ENCODE results near the gene ERAP2.
A peak's percentile ranks its signal among the peaks of the same experiment; 100 is the strongest.

Gene ERAP2

DNA sequence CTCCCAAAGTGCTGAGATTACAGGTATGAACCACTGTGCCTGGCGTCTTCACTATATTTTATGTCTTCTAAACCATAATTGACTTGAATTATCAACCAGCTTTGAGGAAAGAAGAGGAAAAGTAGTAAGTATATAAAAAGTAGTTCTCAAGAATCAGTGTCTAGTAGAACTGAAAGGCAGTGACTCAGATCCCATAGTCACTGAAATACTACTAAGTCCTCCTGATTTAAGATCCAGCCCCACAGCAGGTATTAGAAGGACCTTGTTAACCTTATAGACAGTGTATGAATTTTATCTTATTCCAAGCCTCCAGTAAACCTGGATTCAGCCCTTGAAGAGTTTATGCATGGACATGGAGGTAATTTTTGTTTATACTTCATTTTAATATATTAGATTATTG, 91.1 kb downstream of the ERAP2 start:
- no peak for DNase-seq

DNA sequence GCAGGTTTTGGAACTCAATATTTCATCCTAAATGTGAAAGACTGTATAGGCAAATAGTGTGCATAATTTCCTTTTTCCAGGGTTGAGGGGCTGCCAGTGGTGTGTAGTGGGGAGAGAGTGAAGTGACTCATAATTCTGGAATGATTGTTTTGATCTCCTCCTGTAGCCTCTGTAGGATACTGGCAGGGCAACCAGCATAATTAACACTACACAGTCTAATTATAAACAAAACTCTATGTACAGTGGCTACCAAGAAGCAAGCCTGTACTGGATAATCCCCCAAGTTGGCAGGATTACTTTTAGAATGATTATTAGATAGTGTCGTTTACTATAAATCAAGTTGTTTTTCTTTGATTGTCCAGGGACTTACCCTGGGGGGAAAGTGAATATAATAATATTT, 91.8 kb downstream of the ERAP2 start:
- peak; percentile 78 for DNase-seq

GRCh38 chr5:96968614-96969013, 92.3 kb downstream of the ERAP2 start:
- no peak for DNase-seq

All from kidney glomerular epithelial cell (primary cell).